ENCODE data around the gene TMED8. TPM values are rescaled to one million over a fixed set of nuclear protein-coding genes. Genes with fewer than 3 reads are reported as not detected.
"Not testable (repeated sequence)": the region's sequence is repeated elsewhere in the genome, so short reads cannot be mapped to it uniquely, and the experiment has no call there.

The TMED8 gene
- total RNA-seq, 2 experiments from 2014 or later, result 21.5 to 21.7 TPM

DNA sequence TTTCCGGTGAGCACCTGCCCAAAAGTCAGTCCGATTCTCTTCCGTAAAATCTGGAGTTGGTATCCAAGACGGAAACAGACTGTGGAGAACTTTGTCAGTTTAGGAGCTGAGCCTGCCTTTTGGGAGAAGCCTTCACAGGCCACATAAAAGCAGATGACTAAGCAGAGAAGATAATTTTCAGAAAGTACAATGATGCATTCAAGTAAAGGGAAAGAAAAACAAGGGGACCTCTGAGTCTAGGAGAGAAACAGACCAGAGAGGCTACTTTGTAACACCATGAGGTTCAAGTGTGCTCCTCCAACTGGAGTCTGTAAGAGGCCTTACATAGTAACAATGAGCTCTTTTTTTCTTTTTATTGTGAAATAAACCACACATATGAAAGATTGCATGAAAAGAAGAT is 21.1 kb downstream of the TMED8 start:
- no peak for DNase-seq
- CTCF ChIA-PET, result no interaction called here
- peaks cover 3% of the 10 kb centered on the region for H3K4me1 Mint-ChIP-seq (ENCODE audit: low read depth)
- H3K27me3 Mint-ChIP-seq (ENCODE audit: low read depth), result no peaks in the 10 kb centered on the region
- intact Hi-C loops (cut with micrococcal nuclease), result no loop called here
- no peak overlapping the region for H3K27ac Mint-ChIP-seq
- no peak overlapping the region for H3K4me3 Mint-ChIP-seq
- peaks cover 1% of the 10 kb centered on the region for H3K36me3 Mint-ChIP-seq (ENCODE audit: low read depth)
- no peaks in the 10 kb centered on the region for H3K9me3 Mint-ChIP-seq

DNA sequence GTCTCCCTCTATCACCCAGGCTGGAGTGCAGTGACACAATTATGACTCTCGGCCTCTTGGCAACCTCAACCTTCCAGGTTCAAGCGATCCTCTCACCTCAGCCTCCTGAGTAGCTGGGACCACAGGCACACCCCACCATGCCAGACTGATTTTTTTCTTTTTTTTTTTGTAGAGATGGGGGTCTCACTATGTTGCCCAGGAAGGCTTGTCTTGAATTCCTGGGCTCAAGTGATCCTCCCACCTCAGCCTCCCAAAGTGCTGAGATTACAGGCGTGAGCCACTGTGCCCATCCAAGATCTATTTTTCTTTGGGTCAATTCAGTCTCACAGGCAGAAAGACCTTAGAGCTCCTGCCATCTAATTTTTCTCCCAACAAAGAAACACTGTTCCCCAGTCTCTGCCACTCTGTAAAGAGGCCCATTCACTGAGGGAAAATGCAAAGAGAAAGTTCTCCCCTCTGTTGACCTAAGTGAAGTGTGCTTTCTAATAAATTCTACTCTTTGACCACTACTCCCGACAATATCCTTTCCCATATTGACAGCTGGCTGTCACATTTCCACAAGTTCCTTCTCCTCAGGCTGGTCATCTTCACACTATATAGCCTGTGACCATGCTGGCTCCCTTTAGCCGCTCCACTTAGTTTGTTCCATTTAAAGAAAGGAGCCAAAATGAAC is 23.3 kb downstream of the TMED8 start:
- Mint-ChIP-seq H3K4me3 (no peak overlapping the region), H3K4me1 (ENCODE audit: low read depth) (peaks cover 3% of the 10 kb centered on the region), H3K9me3 (no peaks in the 10 kb centered on the region), H3K27me3 (ENCODE audit: low read depth) (no peaks in the 10 kb centered on the region), H3K27ac (no peak overlapping the region), H3K36me3 (ENCODE audit: low read depth) (peaks cover 6% of the 10 kb centered on the region)
- intact Hi-C loops (cut with micrococcal nuclease), result no loop called here
- DNase-seq, result no peak
- CTCF ChIA-PET, result interaction anchor here (0.7 kb wide), 1 partner anchor 58 kb away, joined by 3 read pairs; no protein-coding TSS in a partner anchor

DNA sequence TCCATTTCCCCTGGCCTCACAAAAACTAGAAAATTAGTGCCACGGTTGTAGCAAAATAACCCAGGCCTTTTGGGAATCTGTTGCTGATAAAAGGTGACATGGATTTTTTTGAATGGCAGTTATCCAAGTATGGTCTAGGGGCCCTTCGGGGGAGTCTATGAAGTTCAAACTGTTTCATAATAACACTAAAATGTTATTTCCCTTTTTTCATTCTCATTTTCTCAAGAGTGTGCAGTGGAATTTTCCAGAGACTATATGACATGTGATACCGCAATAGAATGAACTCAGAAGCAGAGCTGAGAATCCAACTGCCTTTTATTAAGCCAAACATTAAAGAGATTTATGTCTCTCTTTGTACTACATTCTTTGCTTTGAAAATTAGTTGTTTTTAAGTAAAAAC is 29.1 kb downstream of the TMED8 start:
- H3K27me3 Mint-ChIP-seq (ENCODE audit: low read depth), result no peaks in the 10 kb centered on the region
- intact Hi-C loops (cut with micrococcal nuclease), result no loop called here
- DNase-seq, result no peak
- H3K27ac Mint-ChIP-seq, result no peak overlapping the region
- no peak overlapping the region for H3K4me3 Mint-ChIP-seq
- H3K36me3 Mint-ChIP-seq (ENCODE audit: low read depth), result peaks cover 10% of the 10 kb centered on the region
- CTCF ChIA-PET, result interaction anchor here (0.5 kb wide), 1 partner anchor 259 kb away, joined by 5 read pairs; no protein-coding TSS in a partner anchor
- H3K9me3 Mint-ChIP-seq, result no peaks in the 10 kb centered on the region
- no peaks in the 10 kb centered on the region for H3K4me1 Mint-ChIP-seq (ENCODE audit: low read depth)

DNA sequence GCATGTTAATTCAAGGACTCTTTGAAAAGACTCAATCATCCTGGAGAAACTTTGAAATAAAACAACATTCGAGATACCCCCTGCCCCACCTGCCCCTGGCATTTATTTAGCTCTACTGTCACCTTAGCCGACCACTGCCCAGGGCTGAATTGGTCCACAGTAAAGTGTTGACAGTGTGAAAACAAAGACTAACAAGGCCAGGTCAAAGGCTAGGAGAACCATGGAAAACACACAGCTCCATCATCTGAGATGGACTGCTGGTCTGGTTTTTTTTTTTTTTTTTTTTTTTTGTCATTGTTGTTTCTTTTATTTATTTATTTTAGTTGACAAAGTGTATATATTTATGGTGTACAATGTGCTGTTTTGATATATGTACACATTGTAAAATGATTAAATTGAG is 30.4 kb downstream of the TMED8 start:
- Mint-ChIP-seq H3K9me3 (no peaks in the 10 kb centered on the region), H3K4me1 (ENCODE audit: low read depth) (no peaks in the 10 kb centered on the region), H3K27me3 (ENCODE audit: low read depth) (no peaks in the 10 kb centered on the region), H3K36me3 (ENCODE audit: low read depth) (peaks cover 9% of the 10 kb centered on the region), H3K4me3 (no peak overlapping the region), H3K27ac (no peak overlapping the region)
- DNase-seq, result no peak
- CTCF ChIA-PET, result interaction anchor here (0.6 kb wide), 1 partner anchor 61 kb away, joined by 3 read pairs; no protein-coding TSS in a partner anchor
- intact Hi-C loops (cut with micrococcal nuclease), result no loop called here

DNA sequence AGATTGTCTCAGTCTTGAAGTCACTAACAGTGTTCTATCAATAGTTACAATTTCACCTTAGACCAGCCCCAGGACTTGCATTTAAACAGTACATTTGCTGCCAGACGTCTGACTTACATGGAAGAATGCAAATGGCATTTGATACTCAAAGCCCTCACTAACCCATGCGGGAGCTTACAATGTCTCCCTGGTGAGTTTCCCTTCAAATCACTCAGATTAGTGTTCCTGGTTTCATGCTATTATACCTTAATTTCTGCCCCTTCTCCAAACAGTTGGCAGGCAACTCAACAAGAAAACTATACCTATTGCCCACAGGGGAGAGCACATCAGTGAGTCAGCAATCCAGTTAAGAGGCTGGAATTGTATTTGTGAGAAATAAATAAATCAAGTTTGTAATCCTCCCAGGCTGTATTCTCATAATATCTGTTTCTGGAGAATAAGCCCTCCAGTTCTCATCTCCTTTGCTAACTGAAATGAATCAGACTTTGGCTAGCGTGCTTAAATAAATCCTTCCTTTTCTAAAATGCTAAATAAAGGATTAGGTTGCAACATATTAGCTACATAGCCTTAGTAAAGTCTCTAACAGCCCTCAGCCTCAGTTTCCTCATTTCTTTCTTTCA is 32.4 kb downstream of the TMED8 start:
- CTCF ChIA-PET, result no interaction called here
- intact Hi-C loops (cut with micrococcal nuclease), result no loop called here
- no peak overlapping the region for H3K27ac Mint-ChIP-seq
- H3K4me3 Mint-ChIP-seq, result no peak overlapping the region
- no peak for DNase-seq
- H3K27me3 Mint-ChIP-seq (ENCODE audit: low read depth), result no peaks in the 10 kb centered on the region
- no peaks in the 10 kb centered on the region for H3K4me1 Mint-ChIP-seq (ENCODE audit: low read depth)
- peaks cover 6% of the 10 kb centered on the region for H3K36me3 Mint-ChIP-seq (ENCODE audit: low read depth)
- H3K9me3 Mint-ChIP-seq, result no peaks in the 10 kb centered on the region

DNA sequence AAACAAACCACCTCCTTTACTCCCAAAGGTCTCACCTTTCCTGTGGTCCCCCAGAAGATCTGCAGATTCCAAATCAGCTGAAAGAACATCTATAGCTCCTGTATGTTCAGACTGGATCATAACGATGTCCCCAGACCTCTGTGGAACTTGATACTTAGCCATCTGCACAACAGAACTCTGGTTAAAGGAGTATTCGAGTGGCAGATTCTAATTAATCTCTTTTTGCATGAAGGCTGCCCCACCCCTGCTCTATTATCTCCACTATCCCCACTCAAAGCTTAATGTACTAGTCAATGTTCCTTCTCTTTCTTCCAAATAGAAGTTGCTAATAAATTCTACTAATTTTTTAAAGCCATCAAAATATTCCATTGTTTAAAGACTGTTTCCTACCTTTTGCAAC is 33.2 kb downstream of the TMED8 start:
- CTCF ChIA-PET, result no interaction called here
- Mint-ChIP-seq H3K27me3 (ENCODE audit: low read depth) (no peaks in the 10 kb centered on the region), H3K9me3 (no peaks in the 10 kb centered on the region), H3K4me1 (ENCODE audit: low read depth) (no peaks in the 10 kb centered on the region), H3K36me3 (ENCODE audit: low read depth) (peaks cover 6% of the 10 kb centered on the region), H3K4me3 (no peak overlapping the region), H3K27ac (no peak overlapping the region)
- no peak for DNase-seq
- intact Hi-C loops (cut with micrococcal nuclease), result no loop called here

DNA sequence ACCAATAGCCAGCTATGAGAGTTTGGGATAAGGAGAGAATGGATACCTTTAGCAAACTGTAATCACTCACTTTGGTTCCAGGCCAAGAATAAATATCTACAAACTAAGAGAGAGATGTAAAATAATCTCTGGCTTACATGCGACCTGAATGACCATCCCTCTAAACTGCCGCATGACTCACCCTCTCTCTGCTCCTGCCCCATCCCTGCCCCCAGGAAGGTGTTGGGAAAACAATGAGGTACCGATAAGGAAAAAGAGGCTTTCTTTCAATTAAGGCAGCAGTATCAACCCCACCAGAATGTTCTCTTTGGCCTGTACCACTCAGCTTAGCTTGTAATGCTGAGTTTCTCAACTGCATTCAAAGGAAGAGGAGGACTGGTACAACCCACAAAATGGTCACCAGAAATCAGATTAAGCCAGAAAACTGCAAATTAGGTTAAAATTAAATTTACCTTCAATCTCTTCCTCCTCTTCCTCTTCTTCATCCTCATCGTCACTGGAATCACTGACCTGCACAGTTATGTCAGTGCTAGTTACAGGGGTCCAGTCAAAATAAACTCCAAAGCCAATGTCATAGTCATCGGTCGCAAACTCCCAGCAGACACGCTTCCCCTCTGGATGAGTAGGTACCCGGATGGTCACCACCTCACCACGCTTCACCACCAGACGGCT is 34.0 kb downstream of the TMED8 start:
- Mint-ChIP-seq H3K27me3 (ENCODE audit: low read depth) (no peaks in the 10 kb centered on the region), H3K4me1 (ENCODE audit: low read depth) (no peaks in the 10 kb centered on the region), H3K36me3 (ENCODE audit: low read depth) (peaks cover 6% of the 10 kb centered on the region), H3K4me3 (no peak overlapping the region), H3K27ac (no peak overlapping the region), H3K9me3 (no peaks in the 10 kb centered on the region)
- intact Hi-C loops (cut with micrococcal nuclease), result no loop called here
- no peak for DNase-seq
- CTCF ChIA-PET, result no interaction called here

DNA sequence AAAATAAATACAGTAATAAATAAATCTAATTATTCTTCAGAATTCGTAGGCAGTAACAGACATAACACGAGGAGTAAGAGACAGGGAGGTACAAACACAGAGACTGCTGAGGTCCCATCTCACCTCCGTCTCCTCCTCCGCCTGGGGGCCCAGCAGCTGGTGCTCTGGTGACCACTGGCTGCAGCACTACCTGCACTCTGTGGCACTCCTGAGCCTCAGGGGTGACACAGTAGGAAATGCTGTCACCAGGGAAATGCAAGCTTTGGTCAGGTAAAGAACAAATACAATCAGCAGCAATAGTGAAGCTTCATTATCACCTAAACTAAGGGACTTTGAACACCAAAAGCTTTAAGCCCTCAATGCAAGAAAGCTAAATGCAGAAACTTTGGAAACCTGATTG is 36.5 kb downstream of the TMED8 start:
- H3K27ac Mint-ChIP-seq, result no peak overlapping the region

DNA sequence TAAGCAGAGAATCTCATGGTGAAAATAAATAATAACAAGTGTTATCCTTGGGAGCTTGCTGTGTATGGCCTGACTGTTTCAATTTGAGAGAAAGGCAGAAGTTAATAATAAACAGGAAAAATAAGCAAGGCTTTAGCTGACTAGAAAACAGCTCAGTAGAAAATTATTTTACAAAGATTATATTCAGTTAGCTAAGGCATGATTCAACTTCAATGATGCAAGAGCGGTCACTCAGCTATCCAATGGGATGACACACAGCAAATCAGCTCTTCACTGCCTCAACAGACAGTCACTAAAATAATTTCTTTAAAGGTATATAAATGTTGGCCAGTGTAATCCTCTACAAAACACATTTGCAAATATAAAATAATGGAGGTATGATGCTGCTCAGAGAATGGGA is 37.5 kb downstream of the TMED8 start:
- CTCF ChIA-PET, result interaction anchor here (1.2 kb wide), 1 partner anchor 23 kb away, joined by 5 read pairs; no protein-coding TSS in a partner anchor
- Mint-ChIP-seq H3K4me1 (ENCODE audit: low read depth) (no peaks in the 10 kb centered on the region), H3K27ac (no peak overlapping the region), H3K27me3 (ENCODE audit: low read depth) (no peaks in the 10 kb centered on the region), H3K4me3 (no peak overlapping the region), H3K9me3 (no peaks in the 10 kb centered on the region), H3K36me3 (ENCODE audit: low read depth) (peaks cover 8% of the 10 kb centered on the region)
- intact Hi-C loops (cut with micrococcal nuclease), result no loop called here
- DNase-seq, result no peak

More for the DNA sequence above, 36.5 kb downstream of the TMED8 start:
- H3K4me3 Mint-ChIP-seq, result no peak overlapping the region
- H3K36me3 Mint-ChIP-seq (ENCODE audit: low read depth), result peaks cover 6% of the 10 kb centered on the region
- no peaks in the 10 kb centered on the region for H3K9me3 Mint-ChIP-seq
- CTCF ChIA-PET, result no interaction called here
- DNase-seq, result no peak
- no peaks in the 10 kb centered on the region for H3K4me1 Mint-ChIP-seq (ENCODE audit: low read depth)
- intact Hi-C loops (cut with micrococcal nuclease), result no loop called here
- no peaks in the 10 kb centered on the region for H3K27me3 Mint-ChIP-seq (ENCODE audit: low read depth)

DNA sequence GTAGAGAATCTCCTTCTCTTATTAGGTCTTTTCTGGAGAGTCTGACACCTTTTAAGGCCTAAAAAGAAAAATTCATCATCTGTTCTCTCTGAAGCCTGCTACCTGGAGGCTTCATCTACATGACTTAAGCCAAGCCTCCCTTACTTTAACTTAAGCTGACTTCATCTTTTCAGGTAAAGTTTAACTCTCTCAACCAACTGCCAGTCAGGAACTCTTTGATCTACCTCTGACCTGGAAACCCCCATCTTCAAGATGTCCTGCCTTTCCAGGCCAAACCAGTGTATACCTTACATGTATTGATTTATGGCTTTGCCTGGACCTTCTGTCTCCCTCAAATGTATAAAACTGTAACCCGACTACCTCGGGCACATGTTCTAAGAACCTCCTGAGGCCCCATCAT is 38.6 kb downstream of the TMED8 start:
- H3K4me1 Mint-ChIP-seq (ENCODE audit: low read depth), result no peaks in the 10 kb centered on the region
- H3K27ac Mint-ChIP-seq, result no peak overlapping the region
- intact Hi-C loops (cut with micrococcal nuclease), result no loop called here
- H3K27me3 Mint-ChIP-seq (ENCODE audit: low read depth), result no peaks in the 10 kb centered on the region
- no peaks in the 10 kb centered on the region for H3K9me3 Mint-ChIP-seq
- CTCF ChIA-PET, result no interaction called here
- no peak overlapping the region for H3K4me3 Mint-ChIP-seq
- peaks cover 6% of the 10 kb centered on the region for H3K36me3 Mint-ChIP-seq (ENCODE audit: low read depth)
- DNase-seq, result no peak

DNA sequence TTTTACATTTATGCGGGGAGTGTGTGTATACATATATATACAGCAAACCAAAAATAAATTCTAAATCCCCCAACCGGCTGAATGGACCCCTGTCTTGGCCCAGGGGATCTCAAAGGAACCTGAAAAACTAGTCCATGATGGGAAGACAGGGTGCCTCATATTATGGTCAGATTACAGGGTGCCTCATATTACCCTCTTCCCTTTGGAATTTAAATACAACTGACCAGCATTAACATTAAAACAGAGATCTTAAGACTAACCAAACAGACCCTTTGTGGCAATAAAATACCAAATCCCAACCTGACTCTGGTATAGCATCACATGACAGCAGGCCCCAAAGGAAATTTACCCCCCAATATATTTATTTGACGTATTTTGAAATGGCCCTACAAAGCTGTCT is 39.0 kb downstream of the TMED8 start:
- no peaks in the 10 kb centered on the region for H3K27me3 Mint-ChIP-seq (ENCODE audit: low read depth)
- intact Hi-C loops (cut with micrococcal nuclease), result no loop called here
- H3K27ac Mint-ChIP-seq, result no peak overlapping the region
- no peaks in the 10 kb centered on the region for H3K4me1 Mint-ChIP-seq (ENCODE audit: low read depth)
- peaks cover 5% of the 10 kb centered on the region for H3K36me3 Mint-ChIP-seq (ENCODE audit: low read depth)
- no peak for DNase-seq
- H3K9me3 Mint-ChIP-seq, result no peaks in the 10 kb centered on the region
- H3K4me3 Mint-ChIP-seq, result no peak overlapping the region
- CTCF ChIA-PET, result no interaction called here

DNA sequence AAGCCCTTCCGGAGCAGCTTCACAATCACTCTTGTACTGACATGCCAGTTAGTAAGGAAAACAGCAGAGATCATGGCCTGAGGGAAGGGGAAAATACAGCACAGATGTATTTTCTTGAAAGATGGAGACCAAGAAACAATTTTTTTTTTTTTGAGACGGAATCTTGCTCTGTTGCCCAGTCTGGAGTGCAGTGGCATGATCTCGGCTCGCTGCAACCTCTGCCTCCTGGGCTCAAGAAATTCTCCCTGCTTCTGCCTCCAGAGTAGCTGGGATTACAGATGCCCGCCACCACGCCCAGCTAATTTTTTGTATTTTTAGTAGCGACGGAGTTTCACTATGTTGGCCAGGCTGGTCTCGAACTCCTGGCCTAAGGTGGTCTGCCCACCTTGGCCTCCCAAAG is 39.6 kb downstream of the TMED8 start:
- H3K27ac Mint-ChIP-seq; intact Hi-C loops (cut with micrococcal nuclease): not testable (repeated sequence)

DNA sequence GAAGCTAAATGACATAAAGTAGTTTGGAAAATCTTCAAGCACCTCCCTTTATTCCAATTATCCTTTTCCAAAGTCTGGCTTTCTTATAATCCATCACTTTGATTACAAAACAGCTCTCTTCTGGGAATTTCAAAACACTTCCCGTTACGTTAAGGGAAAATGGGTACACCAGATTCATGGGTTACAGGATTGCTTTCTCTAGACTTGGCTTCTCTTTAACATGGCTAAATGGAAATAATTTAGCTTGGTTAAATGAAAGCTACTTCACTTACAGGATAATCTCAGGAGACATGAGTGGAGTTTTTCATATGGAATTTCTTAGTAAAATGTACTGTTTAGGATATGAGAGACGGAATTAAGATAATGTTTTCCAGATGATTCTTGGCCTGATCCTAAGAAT is 41.3 kb downstream of the TMED8 start:
- DNase-seq, result no peak
- Mint-ChIP-seq H3K27me3 (ENCODE audit: low read depth) (no peaks in the 10 kb centered on the region), H3K27ac (no peak overlapping the region), H3K9me3 (no peaks in the 10 kb centered on the region), H3K4me3 (no peak overlapping the region), H3K4me1 (ENCODE audit: low read depth) (no peaks in the 10 kb centered on the region), H3K36me3 (ENCODE audit: low read depth) (peaks cover 5% of the 10 kb centered on the region)
- intact Hi-C loops (cut with micrococcal nuclease), result no loop called here
- CTCF ChIA-PET, result no interaction called here

More for the DNA sequence above, 39.6 kb downstream of the TMED8 start:
- DNase-seq; CTCF ChIA-PET; H3K9me3 Mint-ChIP-seq; H3K4me1 Mint-ChIP-seq (ENCODE audit: low read depth); H3K27me3 Mint-ChIP-seq (ENCODE audit: low read depth); H3K36me3 Mint-ChIP-seq (ENCODE audit: low read depth); H3K4me3 Mint-ChIP-seq: not testable (repeated sequence)
